H1 (cell line): ENCODE measurements around the gene ZNF536. TPM values are rescaled to one million over a fixed set of nuclear protein-coding genes. Genes with fewer than 3 reads are reported as not detected.

Experiments used
- ASH2L ChIP-seq: fragments of 200-600, 300-600 bp; sonication (generic); IDR thresholded peaks from one replicate; pipeline ENCODE4 v1.7.1; 2017; ENCODE audit warnings: low read length
- KDM1A ChIP-seq: fragments of 200-600, 300-600 bp; sonication (generic); IDR thresholded peaks from 2 replicates; pipeline ENCODE4 v1.7.1; 2016; ENCODE audit warnings: mild to moderate bottlenecking, low read length, borderline replicate concordance
- RNF2 ChIP-seq: fragments of 200-900, 300-1000 bp; sonication (generic); IDR thresholded peaks from 2 replicates; pipeline ENCODE4 v1.7.1; 2016; ENCODE audit warnings: borderline replicate concordance, low read depth, mild to moderate bottlenecking, antibody characterized with exemption, low read length; ENCODE audit not compliant: poor library complexity, severe bottlenecking; ENCODE audit errors: missing control alignments
- SP1 ChIP-seq: IDR thresholded peaks from 2 replicates; pipeline ENCODE4 v1.6.1; 2011; ENCODE audit warnings: low read depth, low read length
- TAF7 ChIP-seq: optimal IDR thresholded peaks from 2 replicates; pipeline ENCODE3; 2011; ENCODE audit warnings: low read depth, mild to moderate bottlenecking, inconsistent platforms, low read length, moderate library complexity, borderline replicate concordance
- TBP ChIP-seq: IDR thresholded peaks from 2 replicates; pipeline ENCODE4 v1.6.1; 2011; ENCODE audit warnings: low read depth, low read length, improper control_type of control experiment
- polyA plus RNA-seq, 7 experiments: library from polyadenylated mRNA; depleted of rRNA in 3 of 7; stranded (reverse) in 5 of 7; unstranded in 2 of 7; fragments of >200 nt in 5 of 7; fragments of 200-250 nt in 2 of 7; gene quantifications; 1 replicate in 5 of 7; 2 replicates in 1 of 7; 4 replicates in 1 of 7; pipeline versions ENCODE4 v1.2.1 to v1.2.3, GENCODE V29; 2011 to 2013; ENCODE audit warnings: missing spikeins in 2 of 7, mixed read lengths in 2 of 7
- total RNA-seq: library from RNA; stranded (reverse); fragmentation: NEBNext Ultra II Directional; extraction: Animal tissue kit (Norgen Biotek cat#: 25700); gene quantifications from 2 replicates; pipeline ENCODE4 v1.2.1, GENCODE V29; 2021
- TF ChIP-seq, protein P1 (sequence below): fragments of 300-600 bp; sonication (generic); IDR thresholded peaks from 2 replicates; pipeline ENCODE4 v1.7.1; 2012; ENCODE audit warnings: low read length, moderate library complexity, mild to moderate bottlenecking, inconsistent platforms; ENCODE audit not compliant: insufficient replicate concordance

The ZNF536 gene
- total and polyA plus RNA-seq, 2 of the 8 experiments (the other 6 are each of a cell fraction or from before 2014, with no cell fraction given), result 0.09 to 0.11 TPM

DNA sequence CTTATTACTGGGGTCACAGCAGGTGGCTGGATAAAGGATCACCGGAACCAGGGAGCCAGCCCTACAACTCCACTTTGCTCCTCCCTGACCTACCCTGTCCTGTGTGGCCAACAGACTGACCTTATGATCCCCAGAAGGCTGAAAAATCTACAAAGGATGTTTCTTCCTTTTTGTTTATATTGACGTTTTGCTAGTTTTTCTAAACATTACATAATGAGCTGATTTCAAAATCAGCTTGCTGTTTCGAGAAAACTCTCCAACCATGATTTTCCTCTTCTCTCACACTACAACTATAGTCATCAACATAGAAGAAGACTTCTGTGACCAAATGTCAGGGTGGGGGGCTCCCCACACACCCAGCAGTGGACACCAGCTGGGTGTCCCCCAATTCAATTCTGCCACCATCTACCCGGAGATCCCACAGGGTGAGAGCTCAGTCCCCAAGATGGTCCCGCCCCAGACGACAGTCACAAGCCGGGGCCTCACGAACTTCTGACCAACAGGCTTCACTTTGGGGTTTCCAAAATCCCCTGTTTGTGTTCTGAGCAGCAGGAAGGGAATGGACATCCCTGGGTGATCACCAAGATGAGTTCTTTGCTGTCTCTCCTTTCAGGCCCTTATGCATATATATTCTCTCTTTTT is 35.0 kb downstream of the ZNF536 start (continued):
- TF ChIP-seq, protein P1, sequence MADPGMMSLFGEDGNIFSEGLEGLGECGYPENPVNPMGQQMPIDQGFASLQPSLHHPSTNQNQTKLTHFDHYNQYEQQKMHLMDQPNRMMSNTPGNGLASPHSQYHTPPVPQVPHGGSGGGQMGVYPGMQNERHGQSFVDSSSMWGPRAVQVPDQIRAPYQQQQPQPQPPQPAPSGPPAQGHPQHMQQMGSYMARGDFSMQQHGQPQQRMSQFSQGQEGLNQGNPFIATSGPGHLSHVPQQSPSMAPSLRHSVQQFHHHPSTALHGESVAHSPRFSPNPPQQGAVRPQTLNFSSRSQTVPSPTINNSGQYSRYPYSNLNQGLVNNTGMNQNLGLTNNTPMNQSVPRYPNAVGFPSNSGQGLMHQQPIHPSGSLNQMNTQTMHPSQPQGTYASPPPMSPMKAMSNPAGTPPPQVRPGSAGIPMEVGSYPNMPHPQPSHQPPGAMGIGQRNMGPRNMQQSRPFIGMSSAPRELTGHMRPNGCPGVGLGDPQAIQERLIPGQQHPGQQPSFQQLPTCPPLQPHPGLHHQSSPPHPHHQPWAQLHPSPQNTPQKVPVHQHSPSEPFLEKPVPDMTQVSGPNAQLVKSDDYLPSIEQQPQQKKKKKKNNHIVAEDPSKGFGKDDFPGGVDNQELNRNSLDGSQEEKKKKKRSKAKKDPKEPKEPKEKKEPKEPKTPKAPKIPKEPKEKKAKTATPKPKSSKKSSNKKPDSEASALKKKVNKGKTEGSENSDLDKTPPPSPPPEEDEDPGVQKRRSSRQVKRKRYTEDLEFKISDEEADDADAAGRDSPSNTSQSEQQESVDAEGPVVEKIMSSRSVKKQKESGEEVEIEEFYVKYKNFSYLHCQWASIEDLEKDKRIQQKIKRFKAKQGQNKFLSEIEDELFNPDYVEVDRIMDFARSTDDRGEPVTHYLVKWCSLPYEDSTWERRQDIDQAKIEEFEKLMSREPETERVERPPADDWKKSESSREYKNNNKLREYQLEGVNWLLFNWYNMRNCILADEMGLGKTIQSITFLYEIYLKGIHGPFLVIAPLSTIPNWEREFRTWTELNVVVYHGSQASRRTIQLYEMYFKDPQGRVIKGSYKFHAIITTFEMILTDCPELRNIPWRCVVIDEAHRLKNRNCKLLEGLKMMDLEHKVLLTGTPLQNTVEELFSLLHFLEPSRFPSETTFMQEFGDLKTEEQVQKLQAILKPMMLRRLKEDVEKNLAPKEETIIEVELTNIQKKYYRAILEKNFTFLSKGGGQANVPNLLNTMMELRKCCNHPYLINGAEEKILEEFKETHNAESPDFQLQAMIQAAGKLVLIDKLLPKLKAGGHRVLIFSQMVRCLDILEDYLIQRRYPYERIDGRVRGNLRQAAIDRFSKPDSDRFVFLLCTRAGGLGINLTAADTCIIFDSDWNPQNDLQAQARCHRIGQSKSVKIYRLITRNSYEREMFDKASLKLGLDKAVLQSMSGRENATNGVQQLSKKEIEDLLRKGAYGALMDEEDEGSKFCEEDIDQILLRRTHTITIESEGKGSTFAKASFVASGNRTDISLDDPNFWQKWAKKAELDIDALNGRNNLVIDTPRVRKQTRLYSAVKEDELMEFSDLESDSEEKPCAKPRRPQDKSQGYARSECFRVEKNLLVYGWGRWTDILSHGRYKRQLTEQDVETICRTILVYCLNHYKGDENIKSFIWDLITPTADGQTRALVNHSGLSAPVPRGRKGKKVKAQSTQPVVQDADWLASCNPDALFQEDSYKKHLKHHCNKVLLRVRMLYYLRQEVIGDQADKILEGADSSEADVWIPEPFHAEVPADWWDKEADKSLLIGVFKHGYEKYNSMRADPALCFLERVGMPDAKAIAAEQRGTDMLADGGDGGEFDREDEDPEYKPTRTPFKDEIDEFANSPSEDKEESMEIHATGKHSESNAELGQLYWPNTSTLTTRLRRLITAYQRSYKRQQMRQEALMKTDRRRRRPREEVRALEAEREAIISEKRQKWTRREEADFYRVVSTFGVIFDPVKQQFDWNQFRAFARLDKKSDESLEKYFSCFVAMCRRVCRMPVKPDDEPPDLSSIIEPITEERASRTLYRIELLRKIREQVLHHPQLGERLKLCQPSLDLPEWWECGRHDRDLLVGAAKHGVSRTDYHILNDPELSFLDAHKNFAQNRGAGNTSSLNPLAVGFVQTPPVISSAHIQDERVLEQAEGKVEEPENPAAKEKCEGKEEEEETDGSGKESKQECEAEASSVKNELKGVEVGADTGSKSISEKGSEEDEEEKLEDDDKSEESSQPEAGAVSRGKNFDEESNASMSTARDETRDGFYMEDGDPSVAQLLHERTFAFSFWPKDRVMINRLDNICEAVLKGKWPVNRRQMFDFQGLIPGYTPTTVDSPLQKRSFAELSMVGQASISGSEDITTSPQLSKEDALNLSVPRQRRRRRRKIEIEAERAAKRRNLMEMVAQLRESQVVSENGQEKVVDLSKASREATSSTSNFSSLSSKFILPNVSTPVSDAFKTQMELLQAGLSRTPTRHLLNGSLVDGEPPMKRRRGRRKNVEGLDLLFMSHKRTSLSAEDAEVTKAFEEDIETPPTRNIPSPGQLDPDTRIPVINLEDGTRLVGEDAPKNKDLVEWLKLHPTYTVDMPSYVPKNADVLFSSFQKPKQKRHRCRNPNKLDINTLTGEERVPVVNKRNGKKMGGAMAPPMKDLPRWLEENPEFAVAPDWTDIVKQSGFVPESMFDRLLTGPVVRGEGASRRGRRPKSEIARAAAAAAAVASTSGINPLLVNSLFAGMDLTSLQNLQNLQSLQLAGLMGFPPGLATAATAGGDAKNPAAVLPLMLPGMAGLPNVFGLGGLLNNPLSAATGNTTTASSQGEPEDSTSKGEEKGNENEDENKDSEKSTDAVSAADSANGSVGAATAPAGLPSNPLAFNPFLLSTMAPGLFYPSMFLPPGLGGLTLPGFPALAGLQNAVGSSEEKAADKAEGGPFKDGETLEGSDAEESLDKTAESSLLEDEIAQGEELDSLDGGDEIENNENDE, result no peak
- no peak for TF ChIP-seq ASH2L
- TF ChIP-seq RNF2, result no peak
- no peak for TF ChIP-seq TBP
- no peak for TF ChIP-seq KDM1A
- TF ChIP-seq SP1, result no peak
- no peak for TF ChIP-seq TAF7
